Activated CD8-positive, alpha-beta T cell treated with anti-CD3 and anti-CD28 coated beads for 36 hours (primary cell): ENCODE measurements around the gene NF1. TPM values are rescaled to one million over a fixed set of nuclear protein-coding genes. Genes with fewer than 3 reads are reported as not detected.
"Not testable (repeated sequence)": the region's sequence is repeated elsewhere in the genome, so short reads cannot be mapped to it uniquely, and the experiment has no call there.

ENCODE experiments used
- ATAC-seq: fragments of 200-7000 bp; cut with Tn5 transposase; one replicate; pipeline ENCODE4 v1.10.0; 2021; ENCODE audit warnings: mild to moderate bottlenecking, moderate library complexity
- CTCF ChIA-PET: fragments of 350-600 bp; sonication (Branson Sonifier 250); formaldehyde crosslinking; loops from one replicate; lab custom pipeline; 2021; ENCODE audit warnings: antibody characterized with exemption; lab: Charles Lee
- POLR2A ChIA-PET: fragments of 350-600 bp; sonication (Branson Sonifier 250); formaldehyde crosslinking; loops from one replicate; lab custom pipeline; 2021; ENCODE audit warnings: antibody characterized with exemption; lab: Charles Lee
- DNase-seq: peaks from one replicate; pipeline ENCODE4 v3.0.0-alpha.2; 2020
- H3K27ac Mint-ChIP-seq: one replicate; pipeline ENCODE4 v1.8.0; 2021; ENCODE audit warnings: mild to moderate bottlenecking, mixed read lengths
- H3K27me3 Mint-ChIP-seq: one replicate; pipeline ENCODE4 v1.8.0; 2021; ENCODE audit warnings: mixed read lengths
- H3K36me3 Mint-ChIP-seq: one replicate; pipeline ENCODE4 v1.8.0; 2021; ENCODE audit warnings: low read depth, mixed read lengths
- H3K4me1 Mint-ChIP-seq: one replicate; pipeline ENCODE4 v1.8.0; 2021; ENCODE audit warnings: low read depth, mixed read lengths
- H3K4me3 Mint-ChIP-seq: one replicate; pipeline ENCODE4 v1.8.0; 2021; ENCODE audit warnings: mild to moderate bottlenecking, moderate library complexity, mixed read lengths
- H3K9me3 Mint-ChIP-seq: one replicate; pipeline ENCODE4 v1.8.0; 2021; ENCODE audit warnings: mixed read lengths
- intact Hi-C: fragments of 100-400 bp; cut with micrococcal nuclease; formaldehyde crosslinking; loops from one replicate; pipeline ENCODE4 v1.10.0; 2022
- total RNA-seq, 2 experiments: library from RNA; stranded (reverse); gene quantifications; one replicate each; pipeline ENCODE4 v1.2.3, GENCODE V29; 2021
- TF ChIP-seq, protein P1 (sequence below): fragments of 200-600 bp; IDR thresholded peaks from one replicate; pipeline ENCODE4 v1.8.0; 2022; ENCODE audit warnings: antibody characterized with exemption, mild to moderate bottlenecking

Gene NF1
- total RNA-seq, 2 experiments from 2014 or later = 19.4 to 20.1 TPM

DNA sequence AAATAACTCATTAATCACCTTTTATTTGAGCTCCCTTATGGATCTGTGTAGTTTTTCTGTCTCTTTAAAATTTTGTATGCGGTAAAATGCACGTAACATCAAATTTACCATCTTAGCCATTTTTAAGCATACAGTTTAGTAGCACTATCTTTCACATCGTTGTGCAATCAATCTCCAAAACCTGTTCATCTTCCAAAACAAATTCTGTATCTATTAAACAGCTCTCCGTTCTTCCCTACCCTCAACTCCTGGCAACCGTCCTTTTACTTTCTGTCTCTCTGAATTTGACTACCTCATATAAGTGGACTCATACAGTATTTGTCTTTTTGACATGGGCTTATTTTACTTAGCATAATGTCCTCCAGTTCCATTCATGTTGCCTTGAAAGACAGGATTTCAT, 100.5 kb downstream of the NF1 start:
- no peaks in the 10 kb centered on the region for H3K36me3 Mint-ChIP-seq
- ChIA-PET POLR2A (interaction anchor here (0.7 kb wide), 1 partner anchor 243 kb away, joined by 3 read pairs; no protein-coding TSS in a partner anchor), CTCF (no interaction called here)
- DNase-seq = no peak
- no peak overlapping the region for H3K4me3 Mint-ChIP-seq
- H3K9me3 Mint-ChIP-seq = no peaks in the 10 kb centered on the region
- no peaks in the 10 kb centered on the region for H3K27me3 Mint-ChIP-seq
- TF ChIP-seq, protein P1, sequence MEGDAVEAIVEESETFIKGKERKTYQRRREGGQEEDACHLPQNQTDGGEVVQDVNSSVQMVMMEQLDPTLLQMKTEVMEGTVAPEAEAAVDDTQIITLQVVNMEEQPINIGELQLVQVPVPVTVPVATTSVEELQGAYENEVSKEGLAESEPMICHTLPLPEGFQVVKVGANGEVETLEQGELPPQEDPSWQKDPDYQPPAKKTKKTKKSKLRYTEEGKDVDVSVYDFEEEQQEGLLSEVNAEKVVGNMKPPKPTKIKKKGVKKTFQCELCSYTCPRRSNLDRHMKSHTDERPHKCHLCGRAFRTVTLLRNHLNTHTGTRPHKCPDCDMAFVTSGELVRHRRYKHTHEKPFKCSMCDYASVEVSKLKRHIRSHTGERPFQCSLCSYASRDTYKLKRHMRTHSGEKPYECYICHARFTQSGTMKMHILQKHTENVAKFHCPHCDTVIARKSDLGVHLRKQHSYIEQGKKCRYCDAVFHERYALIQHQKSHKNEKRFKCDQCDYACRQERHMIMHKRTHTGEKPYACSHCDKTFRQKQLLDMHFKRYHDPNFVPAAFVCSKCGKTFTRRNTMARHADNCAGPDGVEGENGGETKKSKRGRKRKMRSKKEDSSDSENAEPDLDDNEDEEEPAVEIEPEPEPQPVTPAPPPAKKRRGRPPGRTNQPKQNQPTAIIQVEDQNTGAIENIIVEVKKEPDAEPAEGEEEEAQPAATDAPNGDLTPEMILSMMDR = no peak
- H3K27ac Mint-ChIP-seq = no peak overlapping the region
- intact Hi-C loops = no loop called here
- H3K4me1 Mint-ChIP-seq = no peaks in the 10 kb centered on the region
- ATAC-seq = no peak

DNA sequence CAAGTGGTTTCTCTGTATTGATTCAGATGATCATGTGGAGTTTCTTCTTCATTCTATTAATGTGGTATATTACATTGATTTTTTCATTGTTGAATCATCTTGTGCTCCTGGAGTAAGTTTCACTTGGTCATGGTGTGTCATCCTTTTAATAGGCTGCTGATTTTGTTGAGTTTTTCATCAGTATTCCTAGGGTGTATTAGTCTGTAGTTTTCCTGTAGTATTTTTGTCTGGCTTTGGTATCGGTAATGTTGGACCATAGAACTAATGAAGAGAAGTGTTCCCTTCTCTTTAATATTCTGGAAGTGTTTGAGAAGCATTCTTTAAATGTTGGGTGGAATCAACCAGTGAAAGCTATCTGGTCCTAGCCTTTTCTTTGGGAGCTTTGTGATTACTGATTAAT, 103.2 kb downstream of the NF1 start:
- intact Hi-C loops = no loop called here
- Mint-ChIP-seq H3K4me3 (no peak overlapping the region), H3K27me3 (no peaks in the 10 kb centered on the region), H3K4me1 (no peaks in the 10 kb centered on the region), H3K9me3 (no peaks in the 10 kb centered on the region), H3K27ac (no peak overlapping the region), H3K36me3 (no peaks in the 10 kb centered on the region)
- ATAC-seq (no peak), DNase-seq (no peak)
- TF ChIP-seq, protein P1 = no peak
- ChIA-PET POLR2A (no interaction called here), CTCF (no interaction called here)

DNA sequence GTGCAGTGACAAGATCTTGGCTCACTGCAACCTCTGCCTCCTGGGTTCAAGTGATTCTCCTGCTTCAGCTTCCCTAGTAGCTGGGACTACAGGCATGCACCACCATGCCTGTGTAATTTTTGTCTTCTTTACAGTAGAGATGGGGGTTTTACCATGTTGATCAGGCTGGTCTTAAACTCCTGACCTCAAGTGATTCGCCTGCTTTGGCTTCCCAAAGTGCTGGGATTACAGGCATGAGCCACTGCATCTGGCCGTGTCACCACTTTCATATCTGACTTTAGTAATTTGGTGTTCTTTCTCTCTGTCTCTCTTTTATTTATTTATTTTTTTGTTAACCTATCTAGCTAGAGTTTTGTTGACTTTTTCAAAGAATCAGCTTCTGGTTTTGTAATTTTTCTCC, 103.9 kb downstream of the NF1 start:
- H3K27me3 Mint-ChIP-seq, DNase-seq, H3K27ac Mint-ChIP-seq, POLR2A ChIA-PET, intact Hi-C loops, CTCF ChIA-PET, H3K4me3 Mint-ChIP-seq, H3K4me1 Mint-ChIP-seq, ATAC-seq, H3K36me3 Mint-ChIP-seq, H3K9me3 Mint-ChIP-seq: not testable (repeated sequence)

DNA sequence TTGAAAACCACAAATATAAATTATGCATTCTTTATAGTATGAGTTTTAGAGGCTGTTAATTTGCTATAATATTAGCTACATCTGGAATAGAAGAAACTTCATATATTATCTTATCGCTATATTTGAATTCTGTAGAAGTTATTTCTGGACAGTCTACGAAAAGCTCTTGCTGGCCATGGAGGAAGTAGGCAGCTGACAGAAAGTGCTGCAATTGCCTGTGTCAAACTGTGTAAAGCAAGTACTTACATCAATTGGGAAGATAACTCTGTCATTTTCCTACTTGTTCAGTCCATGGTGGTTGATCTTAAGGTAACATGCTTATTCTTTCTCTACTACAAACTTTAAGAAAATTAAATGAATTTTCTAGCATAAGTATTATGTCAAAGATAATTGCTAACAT, 105.5 kb downstream of the NF1 start:
- Mint-ChIP-seq H3K9me3 (no peaks in the 10 kb centered on the region), H3K4me1 (no peaks in the 10 kb centered on the region), H3K36me3 (no peaks in the 10 kb centered on the region), H3K27me3 (no peaks in the 10 kb centered on the region), H3K27ac (no peak overlapping the region), H3K4me3 (no peak overlapping the region)
- ChIA-PET CTCF (interaction anchor here (1.6 kb wide), 1 partner anchor 16 kb away, joined by 4 read pairs; no protein-coding TSS in a partner anchor), POLR2A (no interaction called here)
- intact Hi-C loops = no loop called here
- TF ChIP-seq, protein P1 = no peak
- ATAC-seq (no peak), DNase-seq (no peak)

DNA sequence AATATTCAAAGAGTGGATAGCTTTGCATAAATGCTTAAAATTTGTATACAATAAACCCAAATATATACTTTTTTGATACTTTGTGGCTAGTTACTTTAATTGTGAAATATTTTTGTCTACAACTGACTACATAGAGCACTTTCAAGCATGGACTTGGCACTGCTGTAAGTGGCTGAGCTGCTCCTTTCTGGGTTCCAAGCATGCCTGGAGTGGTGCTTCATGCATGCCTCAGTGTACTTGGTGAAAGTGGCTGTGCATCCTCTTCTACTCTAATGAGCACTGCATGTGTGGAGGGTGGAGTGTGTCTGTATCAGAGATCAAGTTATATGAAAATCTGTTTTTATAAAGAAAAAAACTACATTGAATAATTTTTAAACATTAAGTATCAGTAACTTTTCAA, 108.2 kb downstream of the NF1 start:
- CTCF ChIA-PET = no interaction called here
- Mint-ChIP-seq H3K4me1 (no peaks in the 10 kb centered on the region), H3K27me3 (no peaks in the 10 kb centered on the region), H3K9me3 (no peaks in the 10 kb centered on the region), H3K36me3 (no peaks in the 10 kb centered on the region), H3K27ac (no peak overlapping the region), H3K4me3 (no peak overlapping the region)
- intact Hi-C loops = no loop called here
- DNase-seq = no peak
- no peak for ATAC-seq
- POLR2A ChIA-PET = no interaction called here
- TF ChIP-seq, protein P1 = no peak
